Posterior cingulate gyrus (tissue), 11 donors: Measurements from ENCODE around the gene ZNF474.
"Not testable (repeated sequence)": the region's sequence is repeated elsewhere in the genome, so short reads cannot be mapped to it uniquely, and the experiment has no call there.

Source experiments
- DNase-seq, 10 donors: peaks; one replicate each; pipeline versions ENCODE4 v3.0.0 to v3.0.0-alpha.2; 2020 to 2021; ENCODE audit warnings: mixed read lengths in 3 of 10
- intact Hi-C: fragments of 100-400 bp; cut with DNase I; formaldehyde crosslinking; loops from one replicate; pipeline ENCODE4 v1.15.1; 2023

ZNF474 gene

GRCh38 chr5:122129306-122129705 lies at the start of gene ZNF474:
Gene ZNF474, plus strand, starts transcription at chr5:122129546. Its CDS starts 22,445 bp downstream, at chr5:122151991.
- intact Hi-C loops = no loop called here
- DNase-seq = no peak

GRCh38 chr5:122081541-122081940 lies 47.8 kb upstream of the ZNF474 start:
- DNase-seq = no peak
- intact Hi-C loops = no loop called here

GRCh38 chr5:122083535-122083934 lies 45.8 kb upstream of the ZNF474 start:
- no peak for DNase-seq
- intact Hi-C loops = no loop called here

GRCh38 chr5:122085041-122085440 lies 44.3 kb upstream of the ZNF474 start:
- intact Hi-C loops = no loop called here
- DNase-seq = no peak

DNA sequence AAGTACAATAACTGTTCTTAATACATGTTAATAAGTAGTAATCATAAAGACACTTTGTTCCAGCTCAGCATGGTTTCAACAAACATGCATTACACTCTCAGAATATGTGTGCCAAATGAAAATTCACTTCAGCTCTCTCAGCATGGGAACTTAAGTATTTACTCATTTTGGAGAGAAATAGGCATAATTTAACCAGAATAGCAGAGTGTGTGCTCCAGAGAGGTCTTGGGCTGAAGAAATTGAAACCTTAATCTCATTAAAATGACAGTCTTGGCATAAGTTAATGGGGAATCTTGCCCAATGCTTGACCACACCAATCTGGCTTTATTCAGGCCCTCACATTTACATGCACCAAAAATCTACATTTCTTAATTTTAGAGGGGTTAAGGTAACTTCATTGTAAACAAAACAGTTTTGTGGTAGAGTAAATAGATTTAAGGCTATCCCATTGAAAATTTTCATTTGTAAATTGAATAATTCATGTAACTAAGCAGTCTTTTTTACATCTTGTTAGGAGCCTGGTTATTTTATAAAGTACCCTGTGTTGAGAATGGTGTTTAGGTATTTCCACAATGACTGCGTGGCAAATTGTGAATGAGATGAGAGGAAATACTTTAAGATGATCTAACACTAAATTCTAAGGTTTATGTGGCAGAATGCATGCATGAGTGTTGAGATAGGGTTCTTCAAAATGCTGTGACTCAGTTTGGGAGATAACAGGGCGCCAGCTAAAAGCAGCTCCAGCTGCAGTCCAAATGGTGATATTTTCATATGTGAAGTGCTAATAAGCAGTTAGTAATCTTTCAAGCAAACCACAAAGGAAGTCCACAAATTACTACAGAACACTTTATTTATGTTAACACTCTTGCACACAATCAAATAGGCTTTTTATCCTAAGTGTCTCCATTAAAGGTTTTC lies 40.0 kb upstream of the ZNF474 start:
- intact Hi-C loops = loop anchor here (5.0 kb wide), 1 partner anchor 68 kb away; no protein-coding TSS in a partner anchor
- DNase-seq = no peak

DNA sequence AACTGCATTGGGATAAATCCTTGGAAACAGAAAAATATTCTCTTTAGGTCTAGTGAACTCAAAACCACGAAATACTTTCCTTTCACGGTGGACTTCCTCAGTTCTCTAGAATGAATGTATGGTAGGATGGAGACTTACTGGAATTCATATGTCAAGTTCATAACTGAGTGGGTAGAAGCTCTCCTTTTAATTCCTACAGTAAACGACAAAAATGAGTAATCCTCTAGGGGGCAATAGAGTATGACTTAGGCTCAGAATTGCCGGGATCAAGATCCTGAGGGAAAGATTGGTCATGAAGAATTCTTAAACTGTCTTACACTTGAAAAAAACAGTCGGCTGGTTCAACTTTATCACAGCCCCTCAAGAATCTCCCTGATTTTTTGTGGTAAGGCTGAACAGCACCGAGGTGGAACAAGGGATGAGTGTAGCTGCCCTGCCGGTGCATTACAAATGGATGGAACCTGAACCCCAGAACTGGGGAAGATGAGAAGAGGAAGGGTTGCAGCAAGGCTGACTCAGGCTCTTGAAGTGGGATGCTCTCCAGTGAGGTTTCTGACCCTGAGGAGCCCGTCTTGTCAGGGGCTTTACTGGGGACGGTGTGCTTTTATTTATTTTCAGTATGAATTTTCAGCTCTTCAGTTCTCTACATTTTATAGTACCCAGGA lies 37.3 kb upstream of the ZNF474 start:
- no peak for DNase-seq
- intact Hi-C loops = loop anchor here (5.0 kb wide), 1 partner anchor 65 kb away; no protein-coding TSS in a partner anchor

DNA sequence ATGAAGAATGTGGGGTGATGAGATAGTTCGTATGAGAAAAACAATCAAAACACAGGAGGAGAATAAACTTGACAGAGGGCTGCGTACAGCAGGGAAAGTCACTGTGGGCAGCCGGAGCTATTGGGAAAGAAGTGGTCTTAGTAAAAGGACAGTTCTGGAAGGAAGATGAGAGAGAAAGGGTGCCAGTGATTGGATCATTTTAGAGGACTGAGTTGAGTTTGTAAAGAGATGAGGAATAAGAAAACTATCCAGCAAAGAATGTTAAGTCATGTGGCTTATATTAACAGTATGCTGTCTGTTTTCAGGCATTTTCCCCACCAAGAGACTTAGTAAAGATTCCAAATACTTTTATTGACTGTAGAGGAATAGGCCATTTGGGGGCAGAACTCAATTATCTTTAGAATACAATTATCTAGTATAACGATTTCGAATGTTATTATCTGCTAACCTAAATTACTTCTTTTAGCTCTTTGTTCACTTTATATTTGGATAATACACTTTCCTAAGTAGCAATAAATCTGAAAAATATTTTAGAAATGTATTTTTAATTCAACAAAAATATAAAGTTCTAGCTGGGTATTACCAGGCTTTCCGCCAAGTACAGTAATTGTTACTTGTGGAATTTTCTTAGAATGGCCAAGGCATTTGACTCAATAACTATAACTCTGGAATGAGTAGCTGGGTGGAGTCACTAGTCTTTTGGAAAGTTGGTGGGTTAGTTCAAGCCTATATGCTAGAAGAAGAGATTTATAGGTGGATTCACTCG lies 35.7 kb upstream of the ZNF474 start:
- intact Hi-C loops = loop anchor here (5.0 kb wide), 1 partner anchor 64 kb away; no protein-coding TSS in a partner anchor
- DNase-seq = peak in 1 of 10 donors; percentile 24

DNA sequence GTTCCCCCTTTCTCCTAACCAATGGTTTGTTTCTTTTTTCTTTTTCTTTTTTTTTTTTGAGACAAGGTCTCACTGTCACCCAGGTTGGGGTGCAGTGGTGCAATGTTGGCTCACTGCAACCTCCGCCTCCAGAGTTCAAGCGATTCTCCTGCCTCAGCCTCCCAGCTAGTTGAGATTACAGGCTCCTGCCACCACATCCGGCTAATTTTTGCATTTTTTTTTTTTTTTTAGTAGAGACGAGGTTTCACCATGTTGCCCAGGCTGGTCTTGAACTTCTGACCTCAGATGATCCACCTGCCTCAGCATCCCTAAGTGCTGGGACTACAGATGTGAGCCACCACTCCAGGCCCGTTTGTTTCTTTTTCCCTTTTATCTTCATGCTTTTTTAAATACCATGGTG lies 35.1 kb upstream of the ZNF474 start:
- intact Hi-C loops = loop anchor here (5.0 kb wide), 1 partner anchor 63 kb away; no protein-coding TSS in a partner anchor
- not testable (repeated sequence) for DNase-seq

DNA sequence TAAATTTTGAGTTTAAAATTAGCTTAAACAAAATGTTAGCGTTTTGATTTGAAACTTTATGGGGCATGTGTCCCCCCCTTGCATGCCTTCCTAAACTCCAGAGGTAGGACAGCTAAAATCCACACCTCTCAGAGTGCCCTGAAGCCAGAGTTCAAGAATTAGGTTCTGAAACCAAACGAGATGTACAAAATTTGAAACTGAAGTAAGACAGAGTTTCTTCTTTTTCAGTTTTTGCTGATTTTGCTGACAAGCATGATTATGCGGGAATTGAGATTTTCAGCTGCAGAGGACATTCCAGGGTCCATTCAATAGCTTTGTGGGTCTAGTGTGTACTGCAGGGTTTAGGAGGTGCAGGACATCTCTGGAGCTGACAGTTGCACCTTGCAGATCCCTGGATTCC lies 34.2 kb upstream of the ZNF474 start:
- intact Hi-C loops = no loop called here
- DNase-seq = no peak

DNA sequence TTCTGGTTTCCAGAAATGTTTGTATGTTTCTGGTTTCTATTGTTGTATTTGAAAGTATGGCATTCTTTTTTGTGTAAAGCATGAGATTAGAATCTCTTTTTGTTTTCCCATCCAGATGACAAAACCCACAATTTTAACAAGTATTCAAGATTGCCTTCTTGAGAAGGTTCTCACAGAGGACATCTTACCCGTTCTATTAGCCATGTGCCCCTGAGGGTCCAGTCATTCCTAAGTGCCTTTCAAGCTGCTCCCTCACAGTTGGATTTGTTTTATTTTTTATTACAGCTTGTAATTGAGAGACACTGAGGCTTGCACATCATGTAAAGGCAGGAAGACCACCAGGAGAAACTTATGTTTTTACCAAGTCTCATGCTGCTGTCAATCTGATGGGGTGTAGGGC lies 32.0 kb upstream of the ZNF474 start:
- intact Hi-C loops = no loop called here

DNA sequence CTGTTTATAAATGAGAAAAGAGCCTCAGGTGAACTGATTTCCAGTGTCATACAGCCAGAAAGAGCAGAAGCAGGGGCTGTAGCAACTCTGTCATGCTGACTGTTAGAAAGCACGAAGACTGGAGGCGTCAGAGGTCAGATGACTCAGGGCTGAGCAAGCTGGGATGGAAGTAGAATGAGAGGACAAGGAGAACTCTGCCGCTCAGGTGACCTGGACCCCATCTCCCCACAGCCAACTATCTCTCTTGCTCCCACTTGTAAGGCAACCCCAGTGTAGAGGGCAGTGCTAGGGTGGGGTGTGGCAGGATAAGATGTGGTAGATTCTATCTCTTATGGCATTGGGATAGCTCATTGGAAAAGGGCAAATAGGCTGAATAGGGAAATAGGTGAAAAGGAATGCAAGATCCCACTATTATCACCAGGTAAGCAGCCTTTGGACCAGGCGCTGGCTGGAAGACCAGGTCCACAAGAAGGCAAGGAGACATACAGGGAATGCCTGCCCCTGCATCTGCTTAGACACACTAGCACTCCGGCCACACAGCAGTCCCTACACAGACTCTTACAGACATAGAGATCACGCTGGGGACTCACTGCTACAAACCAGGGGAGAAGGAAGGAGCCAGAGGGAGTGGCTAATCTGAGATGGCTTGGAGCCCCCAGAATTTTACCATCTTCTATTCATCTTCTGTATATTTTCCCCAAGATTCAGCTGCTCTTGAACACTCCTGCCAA lies 30.1 kb upstream of the ZNF474 start:
- DNase-seq = peak in 1 of 10 donors; percentile 51
- intact Hi-C loops = no loop called here

More for the DNA sequence above, 32.0 kb upstream of the ZNF474 start:
- DNase-seq = no peak

DNA sequence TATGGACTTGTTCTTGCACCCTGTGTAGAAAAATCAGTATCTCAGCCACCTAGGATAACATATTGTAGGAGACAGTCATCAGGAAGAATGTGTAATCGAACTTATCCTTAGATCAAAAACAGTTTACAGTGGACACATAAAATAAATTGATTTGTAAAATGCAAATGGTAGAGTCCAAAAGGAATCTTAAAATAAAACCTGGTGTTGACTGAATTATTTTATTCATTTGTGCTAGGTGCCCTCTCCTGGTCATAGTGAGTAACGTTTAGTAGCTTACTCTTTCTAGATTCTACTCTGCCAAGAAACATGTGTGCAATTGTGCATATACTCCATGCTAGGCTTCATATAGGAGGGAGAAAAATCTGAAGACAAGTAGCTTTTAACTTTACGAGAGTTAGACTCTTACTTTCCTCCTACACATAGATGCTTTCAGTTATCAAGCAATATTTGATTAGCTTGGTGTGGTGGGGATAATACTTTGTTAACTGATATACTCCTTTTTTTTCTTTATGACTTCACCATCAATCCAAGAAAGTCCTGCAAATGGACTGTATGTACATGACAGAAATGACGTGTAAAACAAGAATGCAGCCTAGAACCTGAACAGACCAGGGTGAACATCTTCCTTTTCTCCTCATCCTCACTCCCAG lies 27.6 kb upstream of the ZNF474 start:
- intact Hi-C loops = loop anchor here (2.0 kb wide), 1 partner anchor 135 kb away; no protein-coding TSS in a partner anchor
- DNase-seq = no peak

DNA sequence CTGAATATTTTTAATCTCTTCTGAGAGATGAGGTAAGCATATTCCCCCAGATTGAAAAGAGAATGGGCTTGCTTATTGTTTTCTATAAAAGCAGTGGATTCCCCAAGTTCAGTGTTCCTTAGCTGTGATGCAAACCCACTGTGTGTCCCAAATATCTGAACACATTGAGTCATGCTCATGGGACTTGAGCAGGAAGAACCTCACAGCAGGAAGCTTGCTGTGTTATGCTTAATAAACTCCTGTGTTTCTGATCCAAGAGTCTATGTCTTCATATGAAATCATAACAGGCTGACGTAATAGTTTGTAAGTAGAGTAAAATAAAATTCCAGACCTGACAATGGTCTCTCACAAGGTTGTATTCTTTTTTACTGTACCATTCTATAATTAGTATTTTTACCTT lies 26.5 kb upstream of the ZNF474 start:
- no peak for DNase-seq
- intact Hi-C loops = loop anchor here (2.0 kb wide), 1 partner anchor 136 kb away; no protein-coding TSS in a partner anchor

GRCh38 chr5:122105909-122106308 lies 23.4 kb upstream of the ZNF474 start:
- intact Hi-C loops = no loop called here
- no peak for DNase-seq

DNA sequence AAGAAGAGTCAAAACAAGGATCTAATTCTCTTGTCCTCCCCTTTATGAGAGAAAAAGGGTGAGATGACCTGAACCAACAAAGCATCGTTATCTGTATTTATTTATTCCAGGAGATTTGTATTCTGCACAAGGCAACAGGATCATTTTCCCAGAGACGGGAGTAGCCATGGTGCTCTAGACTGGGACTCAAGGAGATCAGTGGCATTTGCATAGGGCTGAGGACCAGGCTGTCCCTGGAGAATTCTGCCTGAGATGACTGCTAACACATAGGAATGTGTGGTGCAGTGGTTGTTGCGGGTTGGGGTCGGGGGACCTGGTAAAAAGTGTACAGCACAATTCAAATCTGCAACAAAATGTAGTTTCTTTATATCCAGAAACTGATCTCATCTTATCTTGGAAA lies 22.3 kb upstream of the ZNF474 start:
- intact Hi-C loops = no loop called here
- peak in 1 of 10 donors; percentile 54 for DNase-seq

DNA sequence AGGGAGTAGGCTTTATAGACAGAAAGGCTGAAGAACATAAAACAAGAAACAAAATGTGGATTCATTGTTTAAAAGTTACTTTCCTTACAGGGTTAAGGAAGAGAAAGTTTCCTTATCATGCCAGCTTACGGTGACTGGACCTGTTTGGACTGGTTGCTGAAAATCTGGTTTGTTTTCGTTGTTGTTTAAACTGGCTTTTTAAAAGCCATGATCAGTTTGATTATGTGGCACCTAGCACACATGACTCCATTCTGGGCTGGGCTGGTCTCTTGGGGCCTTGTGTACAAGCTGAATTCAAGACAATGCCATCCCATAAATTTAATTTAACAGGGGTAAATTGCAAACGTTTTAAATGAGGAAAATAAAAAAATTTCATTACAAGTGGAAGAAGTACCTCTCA lies 18.4 kb upstream of the ZNF474 start:
- no peak for DNase-seq
- intact Hi-C loops = no loop called here

- DNase-seq = no peak
- intact Hi-C loops = no loop called here
Measured at GRCh38 chr5:122111460-122111859, 17.9 kb upstream of the ZNF474 start.

DNA sequence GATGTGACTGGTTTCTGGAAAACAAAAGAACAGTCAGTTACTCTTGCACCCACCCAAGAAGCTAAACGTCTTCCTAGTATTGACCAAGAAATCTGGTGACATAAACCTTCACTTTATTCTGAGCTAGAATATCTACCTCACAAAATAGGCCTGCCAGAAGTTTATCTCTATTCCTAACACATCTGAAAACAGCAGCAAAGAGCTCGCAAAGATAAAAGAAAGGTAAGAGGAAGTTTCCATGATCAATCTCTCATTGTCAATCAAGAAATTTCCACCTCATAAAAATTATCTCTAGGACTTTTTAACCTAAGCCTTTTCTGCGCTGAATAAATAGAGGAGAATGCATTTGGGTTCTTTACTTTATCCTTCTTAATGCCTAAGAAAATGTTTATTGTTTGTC lies 17.3 kb upstream of the ZNF474 start:
- intact Hi-C loops = no loop called here

More for the DNA sequence above, 17.3 kb upstream of the ZNF474 start:
- no peak for DNase-seq
